ENCODE results near the gene SRPRB.

SRPRB gene

GRCh38 chr3:133862161-133862560 is 56.5 kb downstream of the SRPRB start:
- Histone ChIP-seq H3K4me3 (ENCODE audit: low read length) (no peak overlapping the region), H3K4me1 (ENCODE audit: insufficient read depth, low read length) (no peaks in the 10 kb centered on the region; the same call in 1 of the 2 replicates), H3K9me3 (ENCODE audit: insufficient read depth, low read depth, low read length) (no peaks in the 10 kb centered on the region), H3K36me3 (ENCODE audit: insufficient read depth, low read length) (no peaks in the 10 kb centered on the region), H3K27me3 (ENCODE audit: insufficient read depth, low read length) (no peaks in the 10 kb centered on the region), H3K9ac (ENCODE audit: low read depth, low read length) (no peak overlapping the region), H3K27ac (ENCODE audit: low read depth, low read length) (no peak overlapping the region)
- WGBS: 88% methylated on average over 4 of the region's 4 CpGs

GRCh38 chr3:133863911-133864310 is 58.3 kb downstream of the SRPRB start:
- Histone ChIP-seq H3K9ac (ENCODE audit: low read depth, low read length) (no peak overlapping the region), H3K36me3 (ENCODE audit: insufficient read depth, low read length) (no peaks in the 10 kb centered on the region), H3K27me3 (ENCODE audit: insufficient read depth, low read length) (no peaks in the 10 kb centered on the region), H3K4me3 (ENCODE audit: low read length) (no peak overlapping the region), H3K4me1 (ENCODE audit: insufficient read depth, low read length) (no peaks in the 10 kb centered on the region; the same call in 1 of the 2 replicates), H3K27ac (ENCODE audit: low read depth, low read length) (no peak overlapping the region), H3K9me3 (ENCODE audit: insufficient read depth, low read depth, low read length) (no peaks in the 10 kb centered on the region)
- WGBS: 78% methylated on average over 6 of the region's 11 CpGs

GRCh38 chr3:133864616-133865015 is 59.0 kb downstream of the SRPRB start:
- H3K9ac ChIP-seq (ENCODE audit: low read depth, low read length): no peak overlapping the region
- H3K36me3 ChIP-seq (ENCODE audit: insufficient read depth, low read length): no peaks in the 10 kb centered on the region
- 79% methylated on average over 7 of the region's 7 CpGs for WGBS
- H3K27me3 ChIP-seq (ENCODE audit: insufficient read depth, low read length): no peaks in the 10 kb centered on the region
- H3K27ac ChIP-seq (ENCODE audit: low read depth, low read length): no peak overlapping the region
- no peaks in the 10 kb centered on the region; the same call in 1 of the 2 replicates for H3K4me1 ChIP-seq (ENCODE audit: insufficient read depth, low read length)
- H3K9me3 ChIP-seq (ENCODE audit: insufficient read depth, low read depth, low read length): no peaks in the 10 kb centered on the region
- H3K4me3 ChIP-seq (ENCODE audit: low read length): no peak overlapping the region

GRCh38 chr3:133865136-133865855 is 59.7 kb downstream of the SRPRB start:
- 82% methylated on average over 5 of the region's 5 CpGs for WGBS
- Histone ChIP-seq H3K36me3 (ENCODE audit: insufficient read depth, low read length) (no peaks in the 10 kb centered on the region), H3K4me3 (ENCODE audit: low read length) (no peak overlapping the region), H3K9ac (ENCODE audit: low read depth, low read length) (no peak overlapping the region), H3K27me3 (ENCODE audit: insufficient read depth, low read length) (no peaks in the 10 kb centered on the region), H3K9me3 (ENCODE audit: insufficient read depth, low read depth, low read length) (no peaks in the 10 kb centered on the region), H3K27ac (ENCODE audit: low read depth, low read length) (no peak overlapping the region), H3K4me1 (ENCODE audit: insufficient read depth, low read length) (no peaks in the 10 kb centered on the region; the same call in 1 of the 2 replicates)

GRCh38 chr3:133866141-133866540 is 60.5 kb downstream of the SRPRB start:
- Histone ChIP-seq H3K9me3 (ENCODE audit: insufficient read depth, low read depth, low read length) (no peaks in the 10 kb centered on the region), H3K36me3 (ENCODE audit: insufficient read depth, low read length) (no peaks in the 10 kb centered on the region), H3K4me3 (ENCODE audit: low read length) (no peak overlapping the region), H3K9ac (ENCODE audit: low read depth, low read length) (no peak overlapping the region), H3K4me1 (ENCODE audit: insufficient read depth, low read length) (no peaks in the 10 kb centered on the region), H3K27me3 (ENCODE audit: insufficient read depth, low read length) (no peaks in the 10 kb centered on the region), H3K27ac (ENCODE audit: low read depth, low read length) (no peak overlapping the region)
- 96% methylated on average over 3 of the region's 3 CpGs for WGBS

GRCh38 chr3:133868186-133868585 is 62.6 kb downstream of the SRPRB start:
- 79% methylated on average over 8 of the region's 8 CpGs for WGBS
- Histone ChIP-seq H3K9ac (ENCODE audit: low read depth, low read length) (no peak overlapping the region), H3K9me3 (ENCODE audit: insufficient read depth, low read depth, low read length) (no peaks in the 10 kb centered on the region), H3K27ac (ENCODE audit: low read depth, low read length) (no peak overlapping the region), H3K4me1 (ENCODE audit: insufficient read depth, low read length) (peaks cover 4% of the 10 kb centered on the region; the same call in 1 of the 2 replicates), H3K36me3 (ENCODE audit: insufficient read depth, low read length) (no peaks in the 10 kb centered on the region), H3K27me3 (ENCODE audit: insufficient read depth, low read length) (no peaks in the 10 kb centered on the region), H3K4me3 (ENCODE audit: low read length) (no peak overlapping the region)

- Histone ChIP-seq H3K9me3 (ENCODE audit: insufficient read depth, low read depth, low read length) (no peaks in the 10 kb centered on the region), H3K27ac (ENCODE audit: low read depth, low read length) (no peak overlapping the region), H3K36me3 (ENCODE audit: insufficient read depth, low read length) (no peaks in the 10 kb centered on the region), H3K4me1 (ENCODE audit: insufficient read depth, low read length) (peaks cover 7% of the 10 kb centered on the region; the same call in 1 of the 2 replicates), H3K9ac (ENCODE audit: low read depth, low read length) (no peak overlapping the region), H3K27me3 (ENCODE audit: insufficient read depth, low read length) (no peaks in the 10 kb centered on the region), H3K4me3 (ENCODE audit: low read length) (no peak overlapping the region)
- WGBS: 80% methylated on average over 7 of the region's 7 CpGs
These were observed 63.3 kb downstream of the SRPRB start for GRCh38 chr3:133868758-133869475.

GRCh38 chr3:133869586-133869985 is 64.0 kb downstream of the SRPRB start:
- Histone ChIP-seq H3K4me3 (ENCODE audit: low read length) (no peak overlapping the region), H3K36me3 (ENCODE audit: insufficient read depth, low read length) (no peaks in the 10 kb centered on the region), H3K27ac (ENCODE audit: low read depth, low read length) (no peak overlapping the region), H3K4me1 (ENCODE audit: insufficient read depth, low read length) (peaks cover 7% of the 10 kb centered on the region; the same call in 1 of the 2 replicates), H3K27me3 (ENCODE audit: insufficient read depth, low read length) (no peaks in the 10 kb centered on the region), H3K9ac (ENCODE audit: low read depth, low read length) (no peak overlapping the region), H3K9me3 (ENCODE audit: insufficient read depth, low read depth, low read length) (no peaks in the 10 kb centered on the region)
- 93% methylated on average over 6 of the region's 6 CpGs for WGBS

GRCh38 chr3:133870822-133871221 is 65.2 kb downstream of the SRPRB start:
- no peak overlapping the region for H3K4me3 ChIP-seq (ENCODE audit: low read length)

More at GRCh38 chr3:133870822-133871221, 65.2 kb downstream of the SRPRB start:
- H3K4me1 ChIP-seq (ENCODE audit: insufficient read depth, low read length): peaks cover 7% of the 10 kb centered on the region; the same call in 1 of the 2 replicates
- H3K9ac ChIP-seq (ENCODE audit: low read depth, low read length): no peak overlapping the region
- H3K27me3 ChIP-seq (ENCODE audit: insufficient read depth, low read length): no peaks in the 10 kb centered on the region
- H3K27ac ChIP-seq (ENCODE audit: low read depth, low read length): no peak overlapping the region
- H3K9me3 ChIP-seq (ENCODE audit: insufficient read depth, low read depth, low read length): no peaks in the 10 kb centered on the region
- H3K36me3 ChIP-seq (ENCODE audit: insufficient read depth, low read length): no peaks in the 10 kb centered on the region
